Activated CD4-positive, alpha-beta T cell treated with anti-CD3 and anti-CD28 coated beads for 36 hours (primary cell): ENCODE results near the gene SERINC3. TPM values are rescaled to one million over a fixed set of nuclear protein-coding genes. Genes with fewer than 3 reads are reported as not detected.
"Not testable (repeated sequence)": the region's sequence is repeated elsewhere in the genome, so short reads cannot be mapped to it uniquely, and the experiment has no call there.

Experiments
- ATAC-seq: fragments of 200-7000 bp; cut with Tn5 transposase; one replicate; pipeline ENCODE4 v1.10.0; 2021; ENCODE audit warnings: mild to moderate bottlenecking, moderate library complexity
- CTCF ChIA-PET: fragments of 350-600 bp; sonication (Branson Sonifier 250); formaldehyde crosslinking; loops from one replicate; lab custom pipeline; 2021; ENCODE audit warnings: antibody characterized with exemption; lab: Charles Lee
- POLR2A ChIA-PET: fragments of 350-600 bp; sonication (Branson Sonifier 250); formaldehyde crosslinking; loops from one replicate; lab custom pipeline; 2021; ENCODE audit warnings: antibody characterized with exemption, inconsistent platforms; lab: Charles Lee
- DNase-seq: peaks from one replicate; pipeline ENCODE4 v3.0.0-alpha.2; 2020
- H3K27ac Mint-ChIP-seq: one replicate; pipeline ENCODE4 v1.8.0; 2021; ENCODE audit warnings: mixed read lengths
- H3K27me3 Mint-ChIP-seq: one replicate; pipeline ENCODE4 v1.8.0; 2021; ENCODE audit warnings: mixed read lengths
- H3K36me3 Mint-ChIP-seq: one replicate; pipeline ENCODE4 v1.8.0; 2021; ENCODE audit warnings: low read depth, mixed read lengths
- H3K4me1 Mint-ChIP-seq: one replicate; pipeline ENCODE4 v1.8.0; 2021; ENCODE audit warnings: mixed read lengths
- H3K4me3 Mint-ChIP-seq: one replicate; pipeline ENCODE4 v1.8.0; 2021; ENCODE audit warnings: mild to moderate bottlenecking, moderate library complexity, mixed read lengths
- H3K9me3 Mint-ChIP-seq: one replicate; pipeline ENCODE4 v1.8.0; 2021; ENCODE audit warnings: low read depth, mixed read lengths
- intact Hi-C, 2 experiments: fragments of 100-400 bp; cut with DNase I in 1 of 2; cut with micrococcal nuclease in 1 of 2; formaldehyde crosslinking; loops; one replicate each; pipeline versions ENCODE4 v1.14.2 to v1.15.1; 2022 to 2024; cut with DNase I, micrococcal nuclease
- total RNA-seq, 2 experiments: library from RNA; stranded (reverse); gene quantifications; one replicate each; pipeline ENCODE4 v1.2.3, GENCODE V29; 2021

The SERINC3 gene
- 10 to 100 TPM; 51.9 to 58.5 TPM for total RNA-seq

- no peaks in the 10 kb centered on the region for H3K9me3 Mint-ChIP-seq
- H3K36me3 Mint-ChIP-seq = peaks cover 2% of the 10 kb centered on the region
- peak; percentile 99 for ATAC-seq
- H3K27ac Mint-ChIP-seq = peak within 1 kb of the TSS; percentile 93
- intact Hi-C loops = loop anchor here (1.0 to 5.0 kb wide), 11 partner anchors 10 to 446 kb away; partner anchors contain the start of genes ADA (in 1 of the 2), OSER1 (in 1 of the 2), STK4 (in 1 of the 2) and TTPAL (in 1 of the 2)
- peak within 1 kb of the TSS; percentile 81 for H3K4me3 Mint-ChIP-seq
- peaks cover 55% of the 10 kb centered on the region for H3K4me1 Mint-ChIP-seq
- POLR2A ChIA-PET = interaction anchor here (0.5 to 0.6 kb wide), 2 partner anchors 12 to 851 kb away, joined by 3 to 4 read pairs; no protein-coding TSS in a partner anchor
- CTCF ChIA-PET = interaction anchor here (0.5 to 3.2 kb wide), 8 partner anchors 15 to 391 kb away, joined by 3 to 12 read pairs (median 4); no protein-coding TSS in a partner anchor
- no peaks in the 10 kb centered on the region for H3K27me3 Mint-ChIP-seq
- DNase-seq = peak; percentile 98
These were observed at the start of gene SERINC3 for GRCh38 chr20:44521484-44522481. SERINC3 (minus strand) TSS chr20:44522070; CDS start chr20:44521951, 119 bp downstream.

- no peaks in the 10 kb centered on the region for H3K9me3 Mint-ChIP-seq
- H3K4me1 Mint-ChIP-seq = peaks cover 7% of the 10 kb centered on the region
- H3K27me3 Mint-ChIP-seq = no peaks in the 10 kb centered on the region
- CTCF ChIA-PET = interaction anchor here (0.8 kb wide), 1 partner anchor 27 kb away, joined by 3 read pairs; no protein-coding TSS in a partner anchor
- H3K36me3 Mint-ChIP-seq = no peaks in the 10 kb centered on the region
- POLR2A ChIA-PET = no interaction called here
- H3K27ac Mint-ChIP-seq = no peak overlapping the region
- intact Hi-C loops = no loop called here
- no peak for ATAC-seq
- H3K4me3 Mint-ChIP-seq = no peak overlapping the region
- no peak for DNase-seq
These were observed 49.6 kb upstream of the SERINC3 start for GRCh38 chr20:44571362-44571988.

- intact Hi-C loops = no loop called here
- Mint-ChIP-seq H3K4me1 (peaks cover 4% of the 10 kb centered on the region), H3K4me3 (no peak overlapping the region), H3K36me3 (no peaks in the 10 kb centered on the region), H3K27ac (no peak overlapping the region), H3K9me3 (no peaks in the 10 kb centered on the region), H3K27me3 (no peaks in the 10 kb centered on the region)
- POLR2A ChIA-PET = no interaction called here
- DNase-seq (no peak), ATAC-seq (no peak)
- CTCF ChIA-PET = no interaction called here
These were observed 48.5 kb upstream of the SERINC3 start for GRCh38 chr20:44570367-44570766.

GRCh38 chr20:44566811-44567210, 44.9 kb upstream of the SERINC3 start:
- ATAC-seq (no peak), DNase-seq (no peak)
- CTCF ChIA-PET = interaction anchor here (0.6 to 1.9 kb wide), 5 partner anchors 16 to 1146 kb away, joined by 3 to 5 read pairs (median 4); partner anchors contain the start of gene PKIG
- H3K4me1 Mint-ChIP-seq = peaks cover 4% of the 10 kb centered on the region
- no peaks in the 10 kb centered on the region for H3K36me3 Mint-ChIP-seq
- H3K27me3 Mint-ChIP-seq = no peaks in the 10 kb centered on the region
- no peaks in the 10 kb centered on the region for H3K9me3 Mint-ChIP-seq
- H3K27ac Mint-ChIP-seq = no peak overlapping the region
- POLR2A ChIA-PET = no interaction called here
- H3K4me3 Mint-ChIP-seq = no peak overlapping the region
- intact Hi-C loops = no loop called here

GRCh38 chr20:44566018-44566417, 44.1 kb upstream of the SERINC3 start:
- ChIA-PET POLR2A (no interaction called here), CTCF (interaction anchor here (1.4 to 1.9 kb wide), 2 partner anchors 17 to 44 kb away, joined by 4 to 5 read pairs; partner anchors contain the start of gene PKIG)
- Mint-ChIP-seq H3K9me3 (no peaks in the 10 kb centered on the region), H3K4me1 (no peaks in the 10 kb centered on the region), H3K36me3 (no peaks in the 10 kb centered on the region), H3K27me3 (no peaks in the 10 kb centered on the region), H3K27ac (no peak overlapping the region), H3K4me3 (no peak overlapping the region)
- ATAC-seq = no peak
- DNase-seq = no peak
- intact Hi-C loops = no loop called here

- ATAC-seq (no peak), DNase-seq (no peak)
- Mint-ChIP-seq H3K9me3 (no peaks in the 10 kb centered on the region), H3K4me1 (no peaks in the 10 kb centered on the region), H3K27ac (no peak overlapping the region), H3K27me3 (no peaks in the 10 kb centered on the region), H3K36me3 (no peaks in the 10 kb centered on the region), H3K4me3 (no peak overlapping the region)
- ChIA-PET CTCF (interaction anchor here (0.8 kb wide), 1 partner anchor 178 kb away, joined by 3 read pairs; no protein-coding TSS in a partner anchor), POLR2A (no interaction called here)
- intact Hi-C loops = no loop called here
These were observed 40.0 kb upstream of the SERINC3 start for GRCh38 chr20:44561876-44562275.

GRCh38 chr20:44560818-44561217, 38.9 kb upstream of the SERINC3 start:
- POLR2A ChIA-PET, intact Hi-C loops, H3K9me3 Mint-ChIP-seq, DNase-seq, H3K4me3 Mint-ChIP-seq, ATAC-seq, H3K27me3 Mint-ChIP-seq, H3K4me1 Mint-ChIP-seq, H3K36me3 Mint-ChIP-seq, H3K27ac Mint-ChIP-seq: not testable (repeated sequence)
- CTCF ChIA-PET = interaction anchor here (1.7 kb wide), 1 partner anchor 49 kb away, joined by 5 read pairs; no protein-coding TSS in a partner anchor

GRCh38 chr20:44560229-44560628, 38.4 kb upstream of the SERINC3 start:
- CTCF ChIA-PET = interaction anchor here (1.7 kb wide), 1 partner anchor 50 kb away, joined by 5 read pairs; no protein-coding TSS in a partner anchor
- POLR2A ChIA-PET = no interaction called here
- no peaks in the 10 kb centered on the region for H3K4me1 Mint-ChIP-seq

GRCh38 chr20:44559302-44559701, 37.4 kb upstream of the SERINC3 start:
- DNase-seq = no peak
- H3K9me3 Mint-ChIP-seq = no peaks in the 10 kb centered on the region
- H3K27me3 Mint-ChIP-seq = no peaks in the 10 kb centered on the region
- no peak for ATAC-seq
- intact Hi-C loops = no loop called here
- POLR2A ChIA-PET = no interaction called here
- H3K36me3 Mint-ChIP-seq = no peaks in the 10 kb centered on the region
- no peaks in the 10 kb centered on the region for H3K4me1 Mint-ChIP-seq
- CTCF ChIA-PET = interaction anchor here (1.6 to 1.7 kb wide), 2 partner anchors 10 to 51 kb away, joined by 4 to 5 read pairs; no protein-coding TSS in a partner anchor
- no peak overlapping the region for H3K4me3 Mint-ChIP-seq
- H3K27ac Mint-ChIP-seq = no peak overlapping the region

More at GRCh38 chr20:44560229-44560628, 38.4 kb upstream of the SERINC3 start:
- DNase-seq (no peak), ATAC-seq (no peak)
- H3K4me3 Mint-ChIP-seq = no peak overlapping the region
- H3K9me3 Mint-ChIP-seq = no peaks in the 10 kb centered on the region
- intact Hi-C loops = no loop called here
- H3K27ac Mint-ChIP-seq = no peak overlapping the region
- H3K36me3 Mint-ChIP-seq = no peaks in the 10 kb centered on the region
- H3K27me3 Mint-ChIP-seq = no peaks in the 10 kb centered on the region

GRCh38 chr20:44552950-44553908, 31.4 kb upstream of the SERINC3 start:
- Mint-ChIP-seq H3K4me3 (no peak overlapping the region), H3K4me1 (peaks cover 16% of the 10 kb centered on the region), H3K27me3 (no peaks in the 10 kb centered on the region), H3K36me3 (no peaks in the 10 kb centered on the region), H3K27ac (peak overlapping the region; percentile 44), H3K9me3 (no peaks in the 10 kb centered on the region)
- CTCF ChIA-PET = interaction anchor here (1.1 to 1.7 kb wide), 4 partner anchors 12 to 132 kb away, joined by 3 to 5 read pairs (median 4); no protein-coding TSS in a partner anchor
- POLR2A ChIA-PET = no interaction called here
- ATAC-seq (peak; percentile 81), DNase-seq (no peak)
- intact Hi-C loops = no loop called here
